Measurements from ENCODE around the gene OGDHL.

The OGDHL gene

DNA sequence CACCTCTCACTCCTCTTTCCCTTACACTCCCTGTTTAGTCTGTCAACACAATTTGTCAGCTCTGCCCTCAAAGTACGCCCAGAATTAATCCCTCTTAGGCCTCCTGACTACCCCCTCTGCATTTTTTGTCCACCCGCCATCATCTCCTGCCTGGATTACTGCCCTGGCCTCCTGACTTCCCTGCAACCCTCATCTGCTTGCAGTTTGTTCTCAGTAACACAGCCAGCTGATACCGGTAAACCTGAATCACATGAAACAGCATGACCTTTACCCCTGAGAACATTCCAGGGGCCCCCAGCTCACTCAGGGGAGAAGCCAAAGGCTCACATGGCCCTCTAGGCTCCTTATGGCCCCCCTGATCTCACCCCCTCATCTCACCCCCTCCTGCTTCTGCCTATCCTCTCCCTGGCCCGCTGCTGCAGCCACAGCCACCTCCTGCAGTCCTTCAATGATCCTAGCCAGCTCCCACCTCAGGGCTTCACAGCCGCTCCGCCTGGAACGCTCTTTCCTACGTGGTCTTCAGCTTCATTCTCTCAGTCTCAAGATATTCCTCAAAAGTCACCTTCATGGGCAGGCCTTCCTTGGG is 73.8 kb downstream of the OGDHL start:
- Histone ChIP-seq H3K4me1 (ENCODE audit: control insufficient read depth in 1 of 2, insufficient read depth in 2 of 2, low read length in 2 of 2) (no peaks in the 10 kb centered on the region), H3K27me3 (ENCODE audit: low read depth, low read length) (peaks cover 9% of the 10 kb centered on the region), H3K36me3 (ENCODE audit: control insufficient read depth in 1 of 2, insufficient read depth in 2 of 2, low read length in 2 of 2) (no peaks in the 10 kb centered on the region), H3K9me3 (ENCODE audit: control insufficient read depth in 1 of 2, low read length in 2 of 2) (peaks cover 3 to 4% of the 10 kb centered on the region in 2 donors), H3K27ac (ENCODE audit: low read length) (no peak overlapping the region), H3K4me3 (ENCODE audit: low read depth in 1 of 2, low read length in 2 of 2) (no peak overlapping the region)

DNA sequence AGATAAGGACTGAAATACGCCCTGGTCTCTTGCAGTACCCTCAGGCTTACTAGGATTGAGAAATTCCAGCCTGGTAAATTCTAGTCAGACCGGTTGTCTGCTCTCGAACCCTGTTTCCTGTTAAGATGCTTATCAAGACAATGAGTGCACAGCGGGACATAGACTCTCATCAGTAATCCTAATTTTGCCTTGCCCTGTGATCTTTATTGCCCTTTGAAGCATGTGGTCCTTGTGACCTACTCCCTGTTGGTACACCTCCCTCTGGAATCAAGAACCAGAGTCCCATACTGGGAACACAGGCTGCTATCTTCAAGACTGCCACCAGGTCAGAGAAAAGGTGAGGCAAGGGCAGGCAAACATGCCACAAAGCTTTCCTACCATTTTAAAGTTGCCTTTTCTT is 75.5 kb downstream of the OGDHL start:
- no peak overlapping the region for H3K27ac ChIP-seq (ENCODE audit: low read length)
- no peaks in the 10 kb centered on the region for H3K4me1 ChIP-seq (ENCODE audit: control insufficient read depth in 1 of 2, insufficient read depth in 2 of 2, low read length in 2 of 2)
- H3K36me3 ChIP-seq (ENCODE audit: control insufficient read depth in 1 of 2, insufficient read depth in 2 of 2, low read length in 2 of 2), result no peaks in the 10 kb centered on the region
- peaks cover 9% of the 10 kb centered on the region for H3K27me3 ChIP-seq (ENCODE audit: low read depth, low read length)
- H3K4me3 ChIP-seq (ENCODE audit: low read depth in 1 of 2, low read length in 2 of 2), result no peak overlapping the region
- H3K9me3 ChIP-seq (ENCODE audit: control insufficient read depth in 1 of 2, low read length in 2 of 2), result peaks cover 3 to 11% of the 10 kb centered on the region in 2 donors
